ENCODE measurements around the gene PAF1. TPM values are rescaled to one million over a fixed set of nuclear protein-coding genes. Genes with fewer than 3 reads are reported as not detected.
A peak's percentile ranks its signal among the peaks of the same experiment; 100 is the strongest.

Gene PAF1
- total RNA-seq, 1 experiment from 2014 or later, result 38.0 TPM

GRCh38 chr19:39417463-39418181 is 26.7 kb upstream of the PAF1 start:
- peak overlapping the region in 1 of 3 experiments; percentile 41; a peak in 1 of 7 replicates for H3K27ac Mint-ChIP-seq
- Histone ChIP-seq H2BK12ac (ENCODE audit: insufficient read length, low read depth, low read length) (no peak overlapping the region), H3K9me3 (ENCODE audit: control insufficient read depth, low read depth, low read length) (no peaks in the 10 kb centered on the region), H3K23ac (ENCODE audit: insufficient read length, low read depth, low read length) (no peak overlapping the region), H3K56ac (ENCODE audit: insufficient read length, low read depth, low read length) (no peak overlapping the region), H4K91ac (ENCODE audit: insufficient read length, low read depth, low read length) (no peak overlapping the region), H3K27me3 (ENCODE audit: insufficient read depth, low read length) (no peaks in the 10 kb centered on the region), H3K23me2 (ENCODE audit: insufficient read length, low read depth, low read length, poor library complexity, severe bottlenecking) (peaks cover 7% of the 10 kb centered on the region), H4K20me1 (ENCODE audit: control insufficient read depth, insufficient read depth, insufficient read length) (no peaks in the 10 kb centered on the region), H3T11ph (ENCODE audit: low read length) (no peak overlapping the region), H3K4ac (ENCODE audit: low read depth, low read length) (no peak overlapping the region), H2BK5ac (ENCODE audit: insufficient read length, low read length) (no peak overlapping the region), H2AK5ac (ENCODE audit: insufficient read length, low read length) (no peak overlapping the region), H3K18ac (ENCODE audit: insufficient read length, low read depth, low read length) (no peak overlapping the region), H4K8ac (replicated peaks; ENCODE audit: insufficient read length, low read depth, low read length) (no peak overlapping the region), H4K5ac (ENCODE audit: insufficient read length, low read depth, low read length) (no peak overlapping the region), H3K14ac (ENCODE audit: insufficient read depth, low read length) (no peak overlapping the region), H3K4me2 (ENCODE audit: insufficient read depth, insufficient read length, low read length) (no peak overlapping the region), H3K9ac (ENCODE audit: extremely low read depth, insufficient read length, low read length) (no peak overlapping the region), H3K79me2 (ENCODE audit: insufficient read depth, low read length) (peaks cover 6% of the 10 kb centered on the region; the same call in 1 of the 2 replicates), H3K4me1 (ENCODE audit: insufficient read depth, low read length) (no peaks in the 10 kb centered on the region), H2AFZ (ENCODE audit: low read length) (no peak overlapping the region), H3K79me1 (ENCODE audit: insufficient read depth, low read depth, low read length, poor library complexity, severe bottlenecking) (peaks cover 6% of the 10 kb centered on the region), H2BK20ac (ENCODE audit: low read depth, low read length, poor library complexity, severe bottlenecking) (no peak overlapping the region), H2BK120ac (ENCODE audit: low read depth, low read length, poor library complexity, severe bottlenecking) (no peak overlapping the region), H3K27ac (ENCODE audit: insufficient read length, low read depth, low read length) (no peak overlapping the region), H2BK15ac (ENCODE audit: low read depth, low read length) (no peak overlapping the region)
- no peak for DNase-seq
- peaks cover 22 to 79% (median 58%) of the 10 kb centered on the region in 3 experiments; a peak in 6 of 7 replicates for H3K36me3 Mint-ChIP-seq (ENCODE audit: insufficient read depth in 1 of 3, low read depth in 3 of 3)
- no peaks in the 10 kb centered on the region for H3K9me3 Mint-ChIP-seq
- H3K4me1 Mint-ChIP-seq, result peaks cover 13 to 21% of the 10 kb centered on the region in 2 experiments
- H3K4me3 Mint-ChIP-seq, result no peak overlapping the region
- WGBS (ENCODE audit: extremely low coverage, insufficient read length, low lambda C conversion rate), result no CpG with 5 or more reads among the region's 30 CpGs
- H3K27me3 Mint-ChIP-seq (ENCODE audit: low read depth), result no peaks in the 10 kb centered on the region
- TF ChIP-seq CTCF (conservative IDR thresholded peaks at IDR 0.05), result no peak
